22Rv1 (cell line): Measurements from ENCODE around the gene SPOCK1.

Experiments
- ZFX ChIP-seq: fragments of 450-650 bp; IDR thresholded peaks from 2 replicates; pipeline ENCODE4 v1.6.1; 2017; ENCODE audit warnings: antibody characterized with exemption, borderline replicate concordance
- TF ChIP-seq, protein P1 (sequence below): fragments of 450-650 bp; IDR thresholded peaks from 2 replicates; pipeline ENCODE4 v1.5.1; 2017; ENCODE audit warnings: mild to moderate bottlenecking

DNA sequence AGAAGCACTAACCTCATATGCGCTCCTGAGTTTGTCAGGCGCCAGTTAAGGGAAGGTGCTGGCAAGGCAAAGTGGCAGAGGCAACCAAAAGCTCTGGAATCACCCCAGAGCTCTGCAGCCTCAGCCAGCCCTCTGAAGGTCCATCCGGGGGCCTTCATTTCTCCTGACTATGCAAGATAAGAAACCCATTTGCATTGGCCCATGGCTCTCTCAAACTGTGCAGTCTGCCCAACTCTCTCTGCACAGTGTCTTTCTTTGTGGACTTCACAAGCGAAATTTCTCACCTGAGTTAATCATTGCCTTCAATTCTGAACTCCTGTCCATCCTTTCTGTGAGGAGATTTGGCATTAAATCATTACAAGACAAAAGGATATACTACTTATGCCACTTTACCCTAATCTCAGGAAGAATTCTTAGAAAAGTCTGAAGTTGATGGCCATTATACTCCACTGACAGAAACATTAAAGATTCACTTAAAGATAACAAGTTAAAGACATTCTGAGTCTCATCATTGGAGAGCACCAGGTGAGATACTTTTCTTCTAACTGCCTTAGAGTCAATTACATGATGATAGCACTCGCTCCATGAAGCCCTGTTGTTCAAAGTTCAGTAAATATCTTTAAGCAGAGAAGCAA lies 235.6 kb downstream of the SPOCK1 start:
- TF ChIP-seq, protein P1, sequence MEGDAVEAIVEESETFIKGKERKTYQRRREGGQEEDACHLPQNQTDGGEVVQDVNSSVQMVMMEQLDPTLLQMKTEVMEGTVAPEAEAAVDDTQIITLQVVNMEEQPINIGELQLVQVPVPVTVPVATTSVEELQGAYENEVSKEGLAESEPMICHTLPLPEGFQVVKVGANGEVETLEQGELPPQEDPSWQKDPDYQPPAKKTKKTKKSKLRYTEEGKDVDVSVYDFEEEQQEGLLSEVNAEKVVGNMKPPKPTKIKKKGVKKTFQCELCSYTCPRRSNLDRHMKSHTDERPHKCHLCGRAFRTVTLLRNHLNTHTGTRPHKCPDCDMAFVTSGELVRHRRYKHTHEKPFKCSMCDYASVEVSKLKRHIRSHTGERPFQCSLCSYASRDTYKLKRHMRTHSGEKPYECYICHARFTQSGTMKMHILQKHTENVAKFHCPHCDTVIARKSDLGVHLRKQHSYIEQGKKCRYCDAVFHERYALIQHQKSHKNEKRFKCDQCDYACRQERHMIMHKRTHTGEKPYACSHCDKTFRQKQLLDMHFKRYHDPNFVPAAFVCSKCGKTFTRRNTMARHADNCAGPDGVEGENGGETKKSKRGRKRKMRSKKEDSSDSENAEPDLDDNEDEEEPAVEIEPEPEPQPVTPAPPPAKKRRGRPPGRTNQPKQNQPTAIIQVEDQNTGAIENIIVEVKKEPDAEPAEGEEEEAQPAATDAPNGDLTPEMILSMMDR, result no peak
- TF ChIP-seq ZFX, result no peak
